BJ (cell line): Measurements from ENCODE around the gene RNF19B. TPM values are rescaled to one million over a fixed set of nuclear protein-coding genes. Genes with fewer than 3 reads are reported as not detected.

ENCODE experiments used
- CTCF ChIA-PET: fragments of 350-600 bp; formaldehyde crosslinking; extraction: SDS; loops from one replicate; lab custom pipeline; 2021; ENCODE audit warnings: antibody characterized with exemption, inconsistent platforms; lab: Yijun Ruan, JAX
- POLR2A ChIA-PET: fragments of 300-600 bp; sonication (Branson Sonifier 250); formaldehyde crosslinking; extraction: SDS; loops from one replicate; lab custom pipeline; 2021; ENCODE audit warnings: antibody characterized with exemption; lab: Charles Lee
- DNase-seq: peaks from one replicate; pipeline ENCODE4 v3.0.0-alpha.2; 2011; ENCODE audit warnings: low read depth
- H3K27me3 ChIP-seq: 2 replicates; pipeline ENCODE4 v1.6.0; 2011; ENCODE audit warnings: low read length; ENCODE audit not compliant: control insufficient read depth, insufficient read depth
- H3K36me3 ChIP-seq: 2 replicates; pipeline ENCODE4 v1.5.1; 2011; ENCODE audit warnings: low read length; ENCODE audit not compliant: control insufficient read depth, insufficient read depth
- H3K4me3 ChIP-seq: 2 replicates; pipeline ENCODE4 v1.5.1; 2011; ENCODE audit warnings: low read depth, mild to moderate bottlenecking, control low read depth, low read length
- polyA plus RNA-seq: library from polyadenylated mRNA; depleted of rRNA; stranded (reverse); fragments of >200 nt; gene quantifications from 2 replicates; pipeline ENCODE4 v1.2.3, GENCODE V29; 2011
- TF ChIP-seq, protein P1 (sequence below): IDR thresholded peaks from 2 replicates; pipeline ENCODE4 v1.5.1; 2011; ENCODE audit warnings: low read depth, mild to moderate bottlenecking, control low read depth, inconsistent platforms, low read length, moderate library complexity; ENCODE audit not compliant: insufficient read depth

The RNF19B gene
- polyA plus RNA-seq, 1 experiment: 8.2 TPM

DNA sequence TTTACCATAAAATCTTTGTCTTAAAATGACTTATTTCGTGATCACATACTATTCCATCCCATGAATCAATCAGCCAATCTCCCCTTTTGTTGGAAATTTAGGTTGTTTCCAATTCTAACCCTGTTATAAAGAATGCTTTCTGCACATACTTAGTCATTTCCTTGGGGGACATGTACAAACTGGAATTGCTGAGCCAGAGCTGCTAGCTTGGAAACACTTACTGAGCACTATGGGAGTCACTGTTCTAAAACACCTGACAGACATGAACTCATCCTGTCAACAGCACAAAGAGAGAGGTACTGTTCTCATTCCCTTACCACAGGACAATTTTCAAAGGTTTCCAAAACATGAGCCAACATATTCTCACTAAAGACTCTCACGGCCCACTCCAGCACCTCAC, 40.0 kb upstream of the RNF19B start:
- H3K4me3 ChIP-seq: no peak overlapping the region
- no peak for DNase-seq
- H3K36me3 ChIP-seq: peaks cover 1% of the 10 kb centered on the region; the same call in 1 of the 2 replicates
- ChIA-PET POLR2A (no interaction called here), CTCF (interaction anchor here (1.1 to 8.6 kb wide), 6 partner anchors 8 to 118 kb away, joined by 3 to 132 read pairs (median 9); partner anchors contain the start of gene HPCA)
- H3K27me3 ChIP-seq: no peaks in the 10 kb centered on the region
- TF ChIP-seq, protein P1, sequence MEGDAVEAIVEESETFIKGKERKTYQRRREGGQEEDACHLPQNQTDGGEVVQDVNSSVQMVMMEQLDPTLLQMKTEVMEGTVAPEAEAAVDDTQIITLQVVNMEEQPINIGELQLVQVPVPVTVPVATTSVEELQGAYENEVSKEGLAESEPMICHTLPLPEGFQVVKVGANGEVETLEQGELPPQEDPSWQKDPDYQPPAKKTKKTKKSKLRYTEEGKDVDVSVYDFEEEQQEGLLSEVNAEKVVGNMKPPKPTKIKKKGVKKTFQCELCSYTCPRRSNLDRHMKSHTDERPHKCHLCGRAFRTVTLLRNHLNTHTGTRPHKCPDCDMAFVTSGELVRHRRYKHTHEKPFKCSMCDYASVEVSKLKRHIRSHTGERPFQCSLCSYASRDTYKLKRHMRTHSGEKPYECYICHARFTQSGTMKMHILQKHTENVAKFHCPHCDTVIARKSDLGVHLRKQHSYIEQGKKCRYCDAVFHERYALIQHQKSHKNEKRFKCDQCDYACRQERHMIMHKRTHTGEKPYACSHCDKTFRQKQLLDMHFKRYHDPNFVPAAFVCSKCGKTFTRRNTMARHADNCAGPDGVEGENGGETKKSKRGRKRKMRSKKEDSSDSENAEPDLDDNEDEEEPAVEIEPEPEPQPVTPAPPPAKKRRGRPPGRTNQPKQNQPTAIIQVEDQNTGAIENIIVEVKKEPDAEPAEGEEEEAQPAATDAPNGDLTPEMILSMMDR: no peak

DNA sequence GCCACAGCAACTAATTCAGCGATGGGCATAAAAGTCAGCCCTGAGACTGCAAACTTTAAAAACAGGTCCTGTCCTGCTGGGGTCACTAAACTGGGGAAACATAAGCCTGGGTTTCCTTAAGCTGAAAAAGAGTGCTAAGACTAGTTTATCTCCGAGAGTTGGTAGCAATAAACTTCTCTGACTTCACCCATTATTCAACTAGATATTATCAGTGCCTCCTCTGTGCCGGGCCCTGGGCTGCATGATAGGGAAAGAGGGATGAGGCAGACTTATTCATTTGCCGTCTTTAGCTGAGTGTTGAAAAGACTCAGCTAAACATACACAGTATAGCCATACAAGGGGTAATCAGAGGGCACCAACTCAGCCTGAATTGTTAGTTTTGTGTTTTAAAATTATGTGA, 39.0 kb upstream of the RNF19B start:
- TF ChIP-seq, protein P1: no peak

DNA sequence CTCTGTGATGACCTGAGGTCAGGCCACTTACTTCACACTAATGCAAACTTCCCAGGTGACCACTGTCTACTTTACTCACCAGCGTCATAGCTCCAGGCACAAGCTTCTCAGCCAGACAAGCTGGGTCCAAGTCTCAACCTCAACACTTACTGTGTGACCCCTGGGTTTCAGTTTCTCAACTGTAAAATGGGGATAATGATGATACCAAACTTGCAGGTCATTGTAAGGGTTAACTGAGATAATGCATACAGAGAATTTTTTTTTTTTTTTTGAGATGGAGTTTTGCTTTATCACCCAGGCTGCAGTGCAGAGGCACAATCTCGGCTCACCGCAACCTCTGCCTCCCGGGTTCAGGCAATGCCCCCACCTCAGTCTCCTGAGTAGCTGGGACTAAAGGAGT, 37.4 kb upstream of the RNF19B start:
- CTCF ChIA-PET: interaction anchor here (0.5 to 1.2 kb wide), 2 partner anchors 42 to 68 kb away, joined by 3 to 6 read pairs; no protein-coding TSS in a partner anchor
- Histone ChIP-seq H3K36me3 (no peaks in the 10 kb centered on the region), H3K27me3 (no peaks in the 10 kb centered on the region), H3K4me3 (no peak overlapping the region)
- TF ChIP-seq, protein P1: no peak
- no peak for DNase-seq
- POLR2A ChIA-PET: no interaction called here

More for the DNA sequence above, 39.0 kb upstream of the RNF19B start:
- DNase-seq: no peak
- Histone ChIP-seq H3K27me3 (no peaks in the 10 kb centered on the region), H3K4me3 (no peak overlapping the region), H3K36me3 (peaks cover 1% of the 10 kb centered on the region; the same call in 1 of the 2 replicates)
- ChIA-PET CTCF (interaction anchor here (8.6 kb wide), 1 partner anchor 71 kb away, joined by 132 read pairs; no protein-coding TSS in a partner anchor), POLR2A (no interaction called here)

- ChIA-PET POLR2A (no interaction called here), CTCF (interaction anchor here (0.5 to 1.8 kb wide), 7 partner anchors 9 to 125 kb away, joined by 3 to 8 read pairs (median 4); no protein-coding TSS in a partner anchor)
Measured at GRCh38 chr1:33001282-33001681, 36.7 kb upstream of the RNF19B start.

DNA sequence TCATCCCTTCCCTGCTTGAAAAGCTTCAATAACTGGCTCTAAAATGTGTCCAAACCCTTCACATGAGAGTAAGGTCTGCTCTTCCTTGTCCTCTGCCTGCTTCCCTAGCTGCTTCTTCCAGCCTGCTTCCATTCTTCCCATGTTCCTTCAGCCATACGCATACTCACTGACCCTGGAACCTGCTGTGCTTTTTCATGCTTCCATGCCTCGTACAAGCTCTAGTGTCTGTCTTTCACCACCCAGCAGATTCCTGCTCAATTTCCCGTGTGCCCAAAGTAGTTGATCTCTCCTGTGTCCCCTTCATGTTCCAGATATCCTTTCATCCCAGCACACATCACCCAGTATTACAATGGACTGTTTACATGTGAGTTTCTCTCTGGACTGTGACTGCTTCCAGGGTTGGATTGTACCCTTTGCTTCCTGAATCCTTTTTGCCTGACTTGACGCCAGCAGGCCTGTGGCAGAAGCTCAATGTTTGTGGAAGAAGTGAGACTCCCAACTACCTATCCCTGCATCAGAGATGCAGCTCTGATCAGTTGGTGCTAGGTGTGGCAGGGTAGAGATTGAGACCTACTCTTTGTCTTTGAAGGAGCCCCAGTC, 35.9 kb upstream of the RNF19B start:
- Histone ChIP-seq H3K36me3 (no peaks in the 10 kb centered on the region), H3K27me3 (no peaks in the 10 kb centered on the region), H3K4me3 (no peak overlapping the region)
- ChIA-PET POLR2A (no interaction called here), CTCF (interaction anchor here (1.0 to 1.8 kb wide), 7 partner anchors 8 to 124 kb away, joined by 3 to 8 read pairs (median 4); no protein-coding TSS in a partner anchor)
- DNase-seq: no peak
- TF ChIP-seq, protein P1: no peak

More at GRCh38 chr1:33001282-33001681, 36.7 kb upstream of the RNF19B start:
- H3K36me3 ChIP-seq: no peaks in the 10 kb centered on the region
- H3K4me3 ChIP-seq: no peak overlapping the region
- TF ChIP-seq, protein P1: 0 out of 2 replicates have a peak, but pooled peaks have one; percentile 17
- no peak for DNase-seq
- H3K27me3 ChIP-seq: no peaks in the 10 kb centered on the region
